GM12878 (cell line): ENCODE measurements around the gene EFNA3.

ENCODE experiments used
- CREB1 ChIP-seq: IDR thresholded peaks from 2 replicates; pipeline ENCODE4 v1.6.1; 2012; ENCODE audit warnings: low read depth, mild to moderate bottlenecking, inconsistent platforms
- MTA2 ChIP-seq: fragments of 450-650 bp; IDR thresholded peaks from 2 replicates; pipeline ENCODE4 v1.6.1; 2016; ENCODE audit warnings: low read depth, mild to moderate bottlenecking, moderate library complexity
- MTA3 ChIP-seq: IDR thresholded peaks from 2 replicates; pipeline ENCODE4 v1.6.1; 2012; ENCODE audit warnings: low read length, inconsistent platforms, borderline replicate concordance
- POLR2A ChIP-seq: IDR thresholded peaks from 2 replicates; pipeline ENCODE4 v1.6.1; 2011; ENCODE audit warnings: low read depth, mild to moderate bottlenecking, low read length
- SMARCA5 ChIP-seq: fragments of 450-650 bp; IDR thresholded peaks from 2 replicates; pipeline ENCODE4 v1.6.1; 2017; ENCODE audit warnings: mild to moderate bottlenecking
- YBX1 ChIP-seq: fragments of 450-650 bp; IDR thresholded peaks from 2 replicates; pipeline ENCODE4 v1.6.1; 2016; ENCODE audit warnings: antibody characterized with exemption
- TF ChIP-seq, protein P1 (sequence below): IDR thresholded peaks from 2 replicates; pipeline ENCODE4 v1.6.1; 2011; ENCODE audit warnings: mild to moderate bottlenecking, low read depth, low read length, moderate library complexity; ENCODE audit not compliant: insufficient replicate concordance

DNA sequence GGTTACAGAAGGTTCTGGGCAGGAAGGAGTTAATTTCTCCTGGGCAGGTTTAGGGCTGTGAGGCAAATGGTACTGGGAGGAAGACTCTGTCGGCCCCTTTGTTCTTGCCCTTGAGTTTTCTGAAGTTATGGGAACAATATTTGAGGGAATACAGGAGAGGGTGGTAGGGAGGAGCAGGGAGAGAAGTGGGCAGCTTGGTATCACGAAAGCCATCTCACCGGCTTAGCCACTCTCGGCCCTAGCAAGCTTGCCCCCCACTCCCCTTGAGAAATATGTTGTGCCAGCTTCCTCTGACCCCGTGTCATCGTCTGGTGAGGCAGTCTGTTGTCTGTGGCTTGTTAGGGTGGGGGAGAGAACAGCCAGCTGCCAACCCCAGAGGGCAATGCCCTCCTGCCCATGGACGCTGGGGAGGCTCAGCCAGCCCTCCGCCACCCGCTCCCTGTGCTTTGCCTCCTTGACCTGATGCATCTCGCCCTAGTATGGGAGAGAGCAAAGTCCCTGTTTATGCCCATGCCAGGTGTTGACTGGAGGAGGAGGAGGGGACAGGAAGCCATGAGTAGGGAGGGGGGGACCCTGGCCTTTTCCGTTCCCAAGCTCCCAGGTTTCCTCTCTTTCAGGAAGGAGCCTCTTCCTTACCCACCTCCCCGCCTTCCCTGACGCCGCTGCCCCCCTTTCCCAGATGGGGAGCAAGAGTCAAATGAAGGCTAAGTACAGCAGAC, 50.3 kb downstream of the EFNA3 start:
- TF ChIP-seq MTA2 (no peak), YBX1 (no peak), SMARCA5 (no peak), POLR2A (no peak), CREB1 (no peak), MTA3 (no peak)
- TF ChIP-seq, protein P1, sequence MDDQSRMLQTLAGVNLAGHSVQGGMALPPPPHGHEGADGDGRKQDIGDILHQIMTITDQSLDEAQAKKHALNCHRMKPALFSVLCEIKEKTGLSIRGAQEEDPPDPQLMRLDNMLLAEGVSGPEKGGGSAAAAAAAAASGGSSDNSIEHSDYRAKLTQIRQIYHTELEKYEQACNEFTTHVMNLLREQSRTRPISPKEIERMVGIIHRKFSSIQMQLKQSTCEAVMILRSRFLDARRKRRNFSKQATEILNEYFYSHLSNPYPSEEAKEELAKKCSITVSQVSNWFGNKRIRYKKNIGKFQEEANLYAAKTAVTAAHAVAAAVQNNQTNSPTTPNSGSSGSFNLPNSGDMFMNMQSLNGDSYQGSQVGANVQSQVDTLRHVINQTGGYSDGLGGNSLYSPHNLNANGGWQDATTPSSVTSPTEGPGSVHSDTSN: no peak
